ENCODE results near the gene TMEM147.

Gene TMEM147

GRCh38 chr19:35578707-35579106 lies 33.3 kb downstream of the TMEM147 start:
- H2BK5ac ChIP-seq (ENCODE audit: low read length): no peak overlapping the region
- H3K79me1 ChIP-seq (ENCODE audit: low read length): no peaks in the 10 kb centered on the region
- no peak overlapping the region for H3K4me3 ChIP-seq (ENCODE audit: low read length)
- no peak for DNase-seq
- H2AK5ac ChIP-seq (ENCODE audit: low read length): no peak overlapping the region
- no peak overlapping the region for H4K8ac ChIP-seq (ENCODE audit: low read depth, low read length)
- H3K4me1 ChIP-seq (ENCODE audit: control insufficient read depth, low read depth, low read length): no peaks in the 10 kb centered on the region
- no peaks in the 10 kb centered on the region for H3K79me2 ChIP-seq (ENCODE audit: control insufficient read depth, insufficient read depth, low read length)
- H2BK120ac ChIP-seq (ENCODE audit: low read depth, low read length): no peak overlapping the region
- no peak overlapping the region for H3K18ac ChIP-seq (ENCODE audit: low read length)
- H3K27ac ChIP-seq (ENCODE audit: low read depth, low read length): no peak overlapping the region
- no peak overlapping the region for H3K4me2 ChIP-seq (ENCODE audit: low read length)
- H3K56ac ChIP-seq (ENCODE audit: low read length): no peak overlapping the region
- no peak overlapping the region for H2BK15ac ChIP-seq (replicated peaks; ENCODE audit: low read depth)
- no peak overlapping the region for H4K5ac ChIP-seq (ENCODE audit: low read length)
- H3K27me3 ChIP-seq (ENCODE audit: insufficient read depth, low read length, poor library complexity): no peaks in the 10 kb centered on the region
- H3K23ac ChIP-seq (ENCODE audit: low read length): no peak overlapping the region
- H3K4ac ChIP-seq (ENCODE audit: low read depth, low read length): no peak overlapping the region
- WGBS (ENCODE audit: extremely low coverage, insufficient coverage, low lambda C conversion rate): no CpG with 5 or more reads among the region's 7 CpGs
- no peaks in the 10 kb centered on the region for H3K36me3 ChIP-seq (ENCODE audit: control insufficient read depth, insufficient read depth, low read length)
- no peak overlapping the region for H3K9ac ChIP-seq (ENCODE audit: low read length)

GRCh38 chr19:35582760-35583159 lies 37.3 kb downstream of the TMEM147 start:
- Histone ChIP-seq H3K4me2 (ENCODE audit: low read length) (no peak overlapping the region), H2AK5ac (ENCODE audit: low read length) (no peak overlapping the region), H3K23ac (ENCODE audit: low read length) (no peak overlapping the region), H3K56ac (ENCODE audit: low read length) (no peak overlapping the region), H3K18ac (ENCODE audit: low read length) (no peak overlapping the region), H3K36me3 (ENCODE audit: control insufficient read depth, insufficient read depth, low read length) (no peaks in the 10 kb centered on the region), H3K9ac (ENCODE audit: low read length) (no peak overlapping the region), H4K5ac (ENCODE audit: low read length) (no peak overlapping the region), H3K27ac (ENCODE audit: low read depth, low read length) (no peak overlapping the region), H3K4me3 (ENCODE audit: low read length) (no peak overlapping the region), H3K27me3 (ENCODE audit: insufficient read depth, low read length, poor library complexity) (no peaks in the 10 kb centered on the region), H2BK15ac (replicated peaks; ENCODE audit: low read depth) (no peak overlapping the region), H3K4me1 (ENCODE audit: control insufficient read depth, low read depth, low read length) (no peaks in the 10 kb centered on the region), H3K79me1 (ENCODE audit: low read length) (no peaks in the 10 kb centered on the region), H2BK5ac (ENCODE audit: low read length) (no peak overlapping the region), H3K79me2 (ENCODE audit: control insufficient read depth, insufficient read depth, low read length) (no peaks in the 10 kb centered on the region), H3K4ac (ENCODE audit: low read depth, low read length) (no peak overlapping the region), H4K8ac (ENCODE audit: low read depth, low read length) (no peak overlapping the region), H2BK120ac (ENCODE audit: low read depth, low read length) (no peak overlapping the region)
- no peak for DNase-seq
- WGBS (ENCODE audit: extremely low coverage, insufficient coverage, low lambda C conversion rate): no CpG with 5 or more reads among the region's 1 CpG

GRCh38 chr19:35585848-35586247 lies 40.4 kb downstream of the TMEM147 start, which contains the start of gene PMIS2:
TSS of gene PMIS2 (plus strand) at chr19:35586173. CDS start at chr19:35586260, 87 bp downstream.
- H3K4me1 ChIP-seq (ENCODE audit: control insufficient read depth, low read depth, low read length): no peaks in the 10 kb centered on the region
- no peak within 1 kb of the TSS for H3K23ac ChIP-seq (ENCODE audit: low read length)
- H3K4ac ChIP-seq (ENCODE audit: low read depth, low read length): no peak within 1 kb of the TSS
- H3K18ac ChIP-seq (ENCODE audit: low read length): no peak within 1 kb of the TSS
- H3K79me1 ChIP-seq (ENCODE audit: low read length): no peaks in the 10 kb centered on the region
- no peak for DNase-seq
- H2AK5ac ChIP-seq (ENCODE audit: low read length): no peak within 1 kb of the TSS
- no peak within 1 kb of the TSS for H2BK120ac ChIP-seq (ENCODE audit: low read depth, low read length)
- no peak within 1 kb of the TSS for H3K27ac ChIP-seq (ENCODE audit: low read depth, low read length)
- H3K4me2 ChIP-seq (ENCODE audit: low read length): no peak within 1 kb of the TSS
- no peak within 1 kb of the TSS for H3K4me3 ChIP-seq (ENCODE audit: low read length)
- H3K79me2 ChIP-seq (ENCODE audit: control insufficient read depth, insufficient read depth, low read length): no peaks in the 10 kb centered on the region
- no peak within 1 kb of the TSS for H4K8ac ChIP-seq (ENCODE audit: low read depth, low read length)
- H3K27me3 ChIP-seq (ENCODE audit: insufficient read depth, low read length, poor library complexity): no peaks in the 10 kb centered on the region
- H3K9ac ChIP-seq (ENCODE audit: low read length): no peak within 1 kb of the TSS
- H2BK5ac ChIP-seq (ENCODE audit: low read length): no peak within 1 kb of the TSS
- no peaks in the 10 kb centered on the region for H3K36me3 ChIP-seq (ENCODE audit: control insufficient read depth, insufficient read depth, low read length)
- H2BK15ac ChIP-seq (replicated peaks; ENCODE audit: low read depth): no peak within 1 kb of the TSS
- H3K56ac ChIP-seq (ENCODE audit: low read length): no peak within 1 kb of the TSS
- no CpG with 5 or more reads among the region's 16 CpGs for WGBS (ENCODE audit: extremely low coverage, insufficient coverage, low lambda C conversion rate)
- H4K5ac ChIP-seq (ENCODE audit: low read length): no peak within 1 kb of the TSS

GRCh38 chr19:35587321-35587720 lies 41.9 kb downstream of the TMEM147 start:
- Histone ChIP-seq H3K36me3 (ENCODE audit: control insufficient read depth, insufficient read depth, low read length) (no peaks in the 10 kb centered on the region), H3K4me2 (ENCODE audit: low read length) (no peak overlapping the region), H2BK5ac (ENCODE audit: low read length) (no peak overlapping the region), H2AK5ac (ENCODE audit: low read length) (no peak overlapping the region), H2BK120ac (ENCODE audit: low read depth, low read length) (no peak overlapping the region), H3K4me3 (ENCODE audit: low read length) (no peak overlapping the region), H3K27ac (ENCODE audit: low read depth, low read length) (no peak overlapping the region), H3K18ac (ENCODE audit: low read length) (no peak overlapping the region), H3K79me1 (ENCODE audit: low read length) (no peaks in the 10 kb centered on the region), H3K23ac (ENCODE audit: low read length) (no peak overlapping the region), H4K8ac (ENCODE audit: low read depth, low read length) (no peak overlapping the region), H3K9ac (ENCODE audit: low read length) (no peak overlapping the region), H3K4me1 (ENCODE audit: control insufficient read depth, low read depth, low read length) (no peaks in the 10 kb centered on the region), H3K4ac (ENCODE audit: low read depth, low read length) (no peak overlapping the region), H3K56ac (ENCODE audit: low read length) (no peak overlapping the region), H3K27me3 (ENCODE audit: insufficient read depth, low read length, poor library complexity) (no peaks in the 10 kb centered on the region), H2BK15ac (replicated peaks; ENCODE audit: low read depth) (no peak overlapping the region), H4K5ac (ENCODE audit: low read length) (no peak overlapping the region), H3K79me2 (ENCODE audit: control insufficient read depth, insufficient read depth, low read length) (no peaks in the 10 kb centered on the region)
- DNase-seq: no peak
- no CpG with 5 or more reads among the region's 1 CpG for WGBS (ENCODE audit: extremely low coverage, insufficient coverage, low lambda C conversion rate)

GRCh38 chr19:35590875-35591274 lies 45.4 kb downstream of the TMEM147 start:
- Histone ChIP-seq H4K8ac (ENCODE audit: low read depth, low read length) (no peak overlapping the region), H2BK5ac (ENCODE audit: low read length) (no peak overlapping the region), H3K23ac (ENCODE audit: low read length) (no peak overlapping the region), H3K36me3 (ENCODE audit: control insufficient read depth, insufficient read depth, low read length) (no peaks in the 10 kb centered on the region), H3K4me3 (ENCODE audit: low read length) (no peak overlapping the region), H2BK120ac (ENCODE audit: low read depth, low read length) (no peak overlapping the region), H3K4me1 (ENCODE audit: control insufficient read depth, low read depth, low read length) (no peaks in the 10 kb centered on the region), H3K9ac (ENCODE audit: low read length) (no peak overlapping the region), H3K79me1 (ENCODE audit: low read length) (no peaks in the 10 kb centered on the region), H3K27me3 (ENCODE audit: insufficient read depth, low read length, poor library complexity) (no peaks in the 10 kb centered on the region), H3K79me2 (ENCODE audit: control insufficient read depth, insufficient read depth, low read length) (no peaks in the 10 kb centered on the region), H3K27ac (ENCODE audit: low read depth, low read length) (no peak overlapping the region), H2BK15ac (replicated peaks; ENCODE audit: low read depth) (no peak overlapping the region), H3K4ac (ENCODE audit: low read depth, low read length) (no peak overlapping the region), H2AK5ac (ENCODE audit: low read length) (no peak overlapping the region), H3K56ac (ENCODE audit: low read length) (no peak overlapping the region), H3K18ac (ENCODE audit: low read length) (no peak overlapping the region), H3K4me2 (ENCODE audit: low read length) (no peak overlapping the region), H4K5ac (ENCODE audit: low read length) (no peak overlapping the region)
- no peak for DNase-seq
- WGBS (ENCODE audit: extremely low coverage, insufficient coverage, low lambda C conversion rate): no CpG with 5 or more reads among the region's 3 CpGs

GRCh38 chr19:35592226-35592625 lies 46.8 kb downstream of the TMEM147 start:
- DNase-seq: peak; percentile 77
- no CpG with 5 or more reads among the region's 8 CpGs for WGBS (ENCODE audit: extremely low coverage, insufficient coverage, low lambda C conversion rate)

More at GRCh38 chr19:35592226-35592625, 46.8 kb downstream of the TMEM147 start:
- Histone ChIP-seq H4K5ac (ENCODE audit: low read length) (no peak overlapping the region), H4K8ac (ENCODE audit: low read depth, low read length) (no peak overlapping the region), H3K4me2 (ENCODE audit: low read length) (no peak overlapping the region), H3K56ac (ENCODE audit: low read length) (no peak overlapping the region), H3K18ac (ENCODE audit: low read length) (no peak overlapping the region), H2AK5ac (ENCODE audit: low read length) (no peak overlapping the region), H3K36me3 (ENCODE audit: control insufficient read depth, insufficient read depth, low read length) (no peaks in the 10 kb centered on the region), H3K4me1 (ENCODE audit: control insufficient read depth, low read depth, low read length) (no peaks in the 10 kb centered on the region), H3K27ac (ENCODE audit: low read depth, low read length) (no peak overlapping the region), H3K79me2 (ENCODE audit: control insufficient read depth, insufficient read depth, low read length) (no peaks in the 10 kb centered on the region), H2BK5ac (ENCODE audit: low read length) (no peak overlapping the region), H3K23ac (ENCODE audit: low read length) (no peak overlapping the region), H2BK120ac (ENCODE audit: low read depth, low read length) (no peak overlapping the region), H3K27me3 (ENCODE audit: insufficient read depth, low read length, poor library complexity) (no peaks in the 10 kb centered on the region), H3K79me1 (ENCODE audit: low read length) (no peaks in the 10 kb centered on the region), H3K4me3 (ENCODE audit: low read length) (no peak overlapping the region), H3K4ac (ENCODE audit: low read depth, low read length) (no peak overlapping the region), H2BK15ac (replicated peaks; ENCODE audit: low read depth) (no peak overlapping the region), H3K9ac (ENCODE audit: low read length) (no peak overlapping the region)
